ENCODE results near the gene VASP.

DNA sequence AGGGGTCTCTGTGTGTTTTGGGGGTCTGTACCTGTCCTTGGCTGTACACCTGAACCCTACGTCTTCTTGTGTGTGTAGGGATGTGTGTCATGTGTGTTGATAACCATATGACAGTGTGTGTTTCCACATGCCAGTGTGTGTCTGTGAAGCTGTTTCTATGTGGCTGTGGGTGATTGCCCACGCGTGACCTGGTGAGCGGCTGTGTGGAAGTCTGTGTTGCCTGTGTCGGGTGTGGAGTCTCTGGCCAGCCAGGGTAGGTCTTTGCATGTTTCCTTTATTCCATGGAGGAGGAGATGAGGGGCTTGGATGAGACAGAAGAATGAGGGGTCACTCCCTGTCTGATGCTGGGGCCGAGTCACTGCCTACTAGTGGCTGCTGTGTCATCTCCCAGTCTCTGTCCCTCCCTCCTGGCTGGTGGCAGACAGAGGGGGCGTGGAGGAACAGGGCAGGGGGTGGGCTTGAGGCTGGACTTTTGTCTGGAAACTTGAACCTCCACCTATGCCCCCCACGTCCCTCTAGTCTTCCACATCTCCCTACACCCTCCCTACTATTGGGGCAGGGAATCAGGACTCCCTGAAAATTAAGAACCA lies 42.3 kb upstream of the VASP start:
- TF ChIP-seq, protein P1, sequence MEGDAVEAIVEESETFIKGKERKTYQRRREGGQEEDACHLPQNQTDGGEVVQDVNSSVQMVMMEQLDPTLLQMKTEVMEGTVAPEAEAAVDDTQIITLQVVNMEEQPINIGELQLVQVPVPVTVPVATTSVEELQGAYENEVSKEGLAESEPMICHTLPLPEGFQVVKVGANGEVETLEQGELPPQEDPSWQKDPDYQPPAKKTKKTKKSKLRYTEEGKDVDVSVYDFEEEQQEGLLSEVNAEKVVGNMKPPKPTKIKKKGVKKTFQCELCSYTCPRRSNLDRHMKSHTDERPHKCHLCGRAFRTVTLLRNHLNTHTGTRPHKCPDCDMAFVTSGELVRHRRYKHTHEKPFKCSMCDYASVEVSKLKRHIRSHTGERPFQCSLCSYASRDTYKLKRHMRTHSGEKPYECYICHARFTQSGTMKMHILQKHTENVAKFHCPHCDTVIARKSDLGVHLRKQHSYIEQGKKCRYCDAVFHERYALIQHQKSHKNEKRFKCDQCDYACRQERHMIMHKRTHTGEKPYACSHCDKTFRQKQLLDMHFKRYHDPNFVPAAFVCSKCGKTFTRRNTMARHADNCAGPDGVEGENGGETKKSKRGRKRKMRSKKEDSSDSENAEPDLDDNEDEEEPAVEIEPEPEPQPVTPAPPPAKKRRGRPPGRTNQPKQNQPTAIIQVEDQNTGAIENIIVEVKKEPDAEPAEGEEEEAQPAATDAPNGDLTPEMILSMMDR (IDR thresholded peaks at IDR 0.05; ENCODE audit: low read length): no peak
- no peak for TF ChIP-seq EZH2phosphoT487 (IDR thresholded peaks at IDR 0.05; ENCODE audit: low read length)

Measured in MM.1S (cell line).